C4-2B (cell line): ENCODE data around the gene SOX10.

Experiments used
- ZFX ChIP-seq: fragments of 450-650 bp; IDR thresholded peaks from 2 replicates; pipeline ENCODE4 v1.6.1; 2017
- TF ChIP-seq, protein P1 (sequence below): fragments of 450-650 bp; conservative IDR thresholded peaks from 2 replicates; pipeline ENCODE4 v1.5.1; 2017; ENCODE audit warnings: mild to moderate bottlenecking

- TF ChIP-seq, protein P1, sequence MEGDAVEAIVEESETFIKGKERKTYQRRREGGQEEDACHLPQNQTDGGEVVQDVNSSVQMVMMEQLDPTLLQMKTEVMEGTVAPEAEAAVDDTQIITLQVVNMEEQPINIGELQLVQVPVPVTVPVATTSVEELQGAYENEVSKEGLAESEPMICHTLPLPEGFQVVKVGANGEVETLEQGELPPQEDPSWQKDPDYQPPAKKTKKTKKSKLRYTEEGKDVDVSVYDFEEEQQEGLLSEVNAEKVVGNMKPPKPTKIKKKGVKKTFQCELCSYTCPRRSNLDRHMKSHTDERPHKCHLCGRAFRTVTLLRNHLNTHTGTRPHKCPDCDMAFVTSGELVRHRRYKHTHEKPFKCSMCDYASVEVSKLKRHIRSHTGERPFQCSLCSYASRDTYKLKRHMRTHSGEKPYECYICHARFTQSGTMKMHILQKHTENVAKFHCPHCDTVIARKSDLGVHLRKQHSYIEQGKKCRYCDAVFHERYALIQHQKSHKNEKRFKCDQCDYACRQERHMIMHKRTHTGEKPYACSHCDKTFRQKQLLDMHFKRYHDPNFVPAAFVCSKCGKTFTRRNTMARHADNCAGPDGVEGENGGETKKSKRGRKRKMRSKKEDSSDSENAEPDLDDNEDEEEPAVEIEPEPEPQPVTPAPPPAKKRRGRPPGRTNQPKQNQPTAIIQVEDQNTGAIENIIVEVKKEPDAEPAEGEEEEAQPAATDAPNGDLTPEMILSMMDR, result no peak
- TF ChIP-seq ZFX, result no peak
Measured at GRCh38 chr22:38017939-38018885, 33.9 kb upstream of the SOX10 start.
